HepG2 (cell line): ENCODE data around the gene FAM117B. TPM values are rescaled to one million over a fixed set of nuclear protein-coding genes. Genes with fewer than 3 reads are reported as not detected.

ENCODE experiments used
- ATAC-seq: fragments of 200-7000 bp; cut with Tn5 transposase; 3 replicates; pipeline ENCODE4 v1.9.1; 2020; ENCODE audit warnings: mild to moderate bottlenecking, moderate library complexity
- BruUV-seq: library from RNA; stranded (reverse); fragments of 400-500 nt; replicated peaks from 2 replicates; lab custom pipeline; 2021; lab: Mats Ljungman, UMichigan
- CTCF ChIA-PET: fragments of 300-600 bp; formaldehyde crosslinking; extraction: SDS; loops from one replicate; lab custom pipeline; 2021; ENCODE audit warnings: low total read pairs, inconsistent platforms, low intra/inter-chr PET ratio; lab: Yijun Ruan, JAX
- POLR2A ChIA-PET: fragments of 350-600 bp; sonication (Branson Sonifier 250); formaldehyde crosslinking; loops from one replicate; lab custom pipeline; 2020; ENCODE audit warnings: antibody characterized with exemption, inconsistent platforms; lab: Yijun Ruan, JAX
- DNase-seq: peaks from one replicate; pipeline ENCODE4 v3.0.0-alpha.2; 2015; ENCODE audit warnings: low spot score
- FAIRE-seq: peaks from 3 replicates; lab custom pipeline; 2011; peaks lifted over from hg19 to GRCh38; lab: Jason Lieb, UNC
- H2AFZ ChIP-seq: one replicate; pipeline ENCODE4 v1.6.1; 2011; ENCODE audit warnings: low read length, inconsistent platforms
- H3K27ac ChIP-seq: fragments of 300-600 bp; 3 replicates; pipeline ENCODE4 v1.8.0; 2011; ENCODE audit warnings: mixed run types, mild to moderate bottlenecking, mixed read lengths, low read length, inconsistent platforms; ENCODE audit not compliant: insufficient read depth; ENCODE audit errors: extremely low read length
- H3K27me3 ChIP-seq, 2 experiments: fragments of 200-600 bp in 1 of 2; 2 replicates in 1 of 2; 3 replicates in 1 of 2; pipeline versions ENCODE4 v1.6.0 to v1.8.0; 2011; ENCODE audit warnings: low read length in 2 of 2, mild to moderate bottlenecking in 2 of 2, moderate library complexity in 2 of 2, inconsistent platforms in 1 of 2; ENCODE audit not compliant: insufficient read depth in 2 of 2, control insufficient read depth in 1 of 2
- H3K36me3 ChIP-seq, 2 experiments: fragments of 200-600 bp in 1 of 2; replicated peaks in 1 of 2; 2 replicates in 1 of 2; 3 replicates in 1 of 2; pipeline versions ENCODE4 v1.5.1 to v1.8.0; 2011; ENCODE audit warnings: low read length in 2 of 2, inconsistent platforms in 1 of 2; ENCODE audit not compliant: insufficient read depth in 2 of 2, control insufficient read depth in 1 of 2
- H3K4me1 ChIP-seq: 2 replicates; pipeline ENCODE4 v1.5.1; 2012; ENCODE audit warnings: low read length, inconsistent platforms; ENCODE audit not compliant: insufficient read depth
- H3K4me2 ChIP-seq: 2 replicates; pipeline ENCODE4 v1.6.0; 2011; ENCODE audit warnings: low read depth, low read length, inconsistent platforms
- H3K4me3 ChIP-seq, 3 experiments: fragments of 200-600 bp in 1 of 3; sonication (generic), shearing (Covaris generic) in 1 of 3; replicated peaks in 1 of 3; 2 replicates each; pipeline ENCODE4 v1.5.1; 2011 to 2016; ENCODE audit warnings: low read length in 3 of 3, inconsistent platforms in 2 of 3, low read depth in 2 of 3, mild to moderate bottlenecking in 2 of 3, control low read depth in 1 of 3, mixed read lengths in 1 of 3; ENCODE audit not compliant: insufficient read depth in 1 of 3
- H3K79me2 ChIP-seq: one replicate; pipeline ENCODE4 v1.6.1; 2011; ENCODE audit warnings: low read length, inconsistent platforms; ENCODE audit not compliant: insufficient read depth
- H3K9ac ChIP-seq: 2 replicates; pipeline ENCODE4 v1.6.0; 2011; ENCODE audit warnings: mild to moderate bottlenecking, low read depth, low read length, inconsistent platforms; ENCODE audit not compliant: insufficient read depth
- H3K9me3 ChIP-seq: 2 replicates; pipeline ENCODE4 v1.5.1; 2012; ENCODE audit warnings: mild to moderate bottlenecking, low read length
- H4K20me1 ChIP-seq: 2 replicates; pipeline ENCODE4 v1.6.0; 2011; ENCODE audit warnings: inconsistent platforms, mild to moderate bottlenecking, low read length, moderate library complexity; ENCODE audit not compliant: insufficient read depth
- GABPB1 ChIP-seq: IDR thresholded peaks from 2 replicates; pipeline ENCODE4 v1.6.1; 2016; ENCODE audit warnings: mild to moderate bottlenecking, missing genetic modification reagents, moderate library complexity, missing compliant biosample characterization
- YEATS4 ChIP-seq: sonication (generic); formaldehyde crosslinking; IDR thresholded peaks from 2 replicates; pipeline ENCODE4 v1.4.0; 2020; ENCODE audit warnings: missing genetic modification reagents, borderline replicate concordance
- WGBS: methylation state at CpG from one replicate; pipeline ENCODE4 v1.1.6; 2017; ENCODE audit warnings: low lambda C conversion rate; 5-methylcytosine and 5-hydroxymethylcytosine counted together
- in situ Hi-C: cut with HindIII; loops from 2 replicates; pipeline ENCODE4 v1.10.0; 2017; ENCODE audit warnings: low pct_unique_long_range_greater_than_20kb; ENCODE audit not compliant: extremely low pct_ligation_motif_present
- intact Hi-C: fragments of 100-400 bp; cut with micrococcal nuclease; formaldehyde crosslinking; loops from one replicate; pipeline ENCODE4 v1.10.0; 2022; ENCODE audit not compliant: unreplicated experiment
- polyA plus RNA-seq, 8 experiments: library from polyadenylated mRNA; depleted of rRNA in 3 of 8; stranded (reverse) in 7 of 8; unstranded in 1 of 8; fragments of >200 nt; fragmentation: Illumina TruSeq in 4 of 8; extraction: Trizol in 4 of 8; gene quantifications; 2 replicates each; pipeline versions ENCODE4 v1.2.1 to v1.2.3, GENCODE V29; 2011 to 2016; ENCODE audit warnings: low read depth in 4 of 8, missing spikeins in 1 of 8, mixed read lengths in 1 of 8; ENCODE audit not compliant: insufficient read depth in 1 of 8
- total RNA-seq, 5 experiments: library from RNA; depleted of rRNA; stranded (reverse); fragments of >200 nt; fragmentation: Illumina TruSeq; extraction: Trizol; gene quantifications; 2 replicates each; pipeline ENCODE4 v1.2.3, GENCODE V29; 2016; ENCODE audit warnings: low read depth in 1 of 5
- TF ChIP-seq, protein P1 (sequence below): sonication (generic); formaldehyde crosslinking; IDR thresholded peaks from 2 replicates; pipeline ENCODE4 v1.9.0; 2021; ENCODE audit warnings: missing genetic modification reagents, borderline replicate concordance
- TF ChIP-seq, protein P2 (sequence below): sonication (generic); formaldehyde crosslinking; conservative IDR thresholded peaks from 2 replicates; pipeline ENCODE4 v1.4.0; 2020; ENCODE audit warnings: missing genetic modification reagents

Gene FAM117B
- total and polyA plus RNA-seq, 2 of the 13 experiments (the other 11 are each of a cell fraction or from before 2014, with no cell fraction given) = 5.8 to 11.0 TPM

DNA sequence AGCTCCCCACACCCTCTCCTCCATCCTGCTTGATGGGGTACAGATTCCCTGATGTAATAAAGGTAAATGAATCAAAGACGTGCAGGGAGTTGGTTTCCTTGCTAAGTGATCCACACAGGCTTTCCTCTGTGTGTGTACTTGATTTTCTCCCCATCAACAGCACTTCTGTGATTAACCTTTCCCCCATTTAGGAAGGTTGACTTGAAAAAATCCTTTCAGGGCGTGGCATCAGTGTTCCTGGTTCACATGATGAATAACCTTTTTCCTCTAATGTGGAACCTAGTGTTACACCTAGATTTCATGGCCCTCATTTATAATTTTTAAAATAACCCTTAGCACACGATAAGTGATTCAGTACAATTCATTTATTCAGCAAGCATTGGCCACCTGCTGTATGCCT, 121.8 kb downstream of the FAM117B start:
- TF ChIP-seq, protein P1, sequence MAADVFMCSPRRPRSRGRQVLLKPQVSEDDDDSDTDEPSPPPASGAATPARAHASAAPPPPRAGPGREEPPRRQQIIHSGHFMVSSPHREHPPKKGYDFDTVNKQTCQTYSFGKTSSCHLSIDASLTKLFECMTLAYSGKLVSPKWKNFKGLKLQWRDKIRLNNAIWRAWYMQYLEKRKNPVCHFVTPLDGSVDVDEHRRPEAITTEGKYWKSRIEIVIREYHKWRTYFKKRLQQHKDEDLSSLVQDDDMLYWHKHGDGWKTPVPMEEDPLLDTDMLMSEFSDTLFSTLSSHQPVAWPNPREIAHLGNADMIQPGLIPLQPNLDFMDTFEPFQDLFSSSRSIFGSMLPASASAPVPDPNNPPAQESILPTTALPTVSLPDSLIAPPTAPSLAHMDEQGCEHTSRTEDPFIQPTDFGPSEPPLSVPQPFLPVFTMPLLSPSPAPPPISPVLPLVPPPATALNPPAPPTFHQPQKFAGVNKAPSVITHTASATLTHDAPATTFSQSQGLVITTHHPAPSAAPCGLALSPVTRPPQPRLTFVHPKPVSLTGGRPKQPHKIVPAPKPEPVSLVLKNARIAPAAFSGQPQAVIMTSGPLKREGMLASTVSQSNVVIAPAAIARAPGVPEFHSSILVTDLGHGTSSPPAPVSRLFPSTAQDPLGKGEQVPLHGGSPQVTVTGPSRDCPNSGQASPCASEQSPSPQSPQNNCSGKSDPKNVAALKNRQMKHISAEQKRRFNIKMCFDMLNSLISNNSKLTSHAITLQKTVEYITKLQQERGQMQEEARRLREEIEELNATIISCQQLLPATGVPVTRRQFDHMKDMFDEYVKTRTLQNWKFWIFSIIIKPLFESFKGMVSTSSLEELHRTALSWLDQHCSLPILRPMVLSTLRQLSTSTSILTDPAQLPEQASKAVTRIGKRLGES = no peak
- TF ChIP-seq GABPB1 (CRISPR knock-in tag) (no peak), YEATS4 (CRISPR knock-in tag) (no peak)
- TF ChIP-seq, protein P2, sequence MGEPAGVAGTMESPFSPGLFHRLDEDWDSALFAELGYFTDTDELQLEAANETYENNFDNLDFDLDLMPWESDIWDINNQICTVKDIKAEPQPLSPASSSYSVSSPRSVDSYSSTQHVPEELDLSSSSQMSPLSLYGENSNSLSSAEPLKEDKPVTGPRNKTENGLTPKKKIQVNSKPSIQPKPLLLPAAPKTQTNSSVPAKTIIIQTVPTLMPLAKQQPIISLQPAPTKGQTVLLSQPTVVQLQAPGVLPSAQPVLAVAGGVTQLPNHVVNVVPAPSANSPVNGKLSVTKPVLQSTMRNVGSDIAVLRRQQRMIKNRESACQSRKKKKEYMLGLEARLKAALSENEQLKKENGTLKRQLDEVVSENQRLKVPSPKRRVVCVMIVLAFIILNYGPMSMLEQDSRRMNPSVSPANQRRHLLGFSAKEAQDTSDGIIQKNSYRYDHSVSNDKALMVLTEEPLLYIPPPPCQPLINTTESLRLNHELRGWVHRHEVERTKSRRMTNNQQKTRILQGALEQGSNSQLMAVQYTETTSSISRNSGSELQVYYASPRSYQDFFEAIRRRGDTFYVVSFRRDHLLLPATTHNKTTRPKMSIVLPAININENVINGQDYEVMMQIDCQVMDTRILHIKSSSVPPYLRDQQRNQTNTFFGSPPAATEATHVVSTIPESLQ = no peak
- TF ChIP-seq, all 625 proteins: peak for 0
- H3K9me3 ChIP-seq = no peaks in the 10 kb centered on the region
- no peaks in the 10 kb centered on the region for H4K20me1 ChIP-seq
- H3K27me3 ChIP-seq = no peaks in the 10 kb centered on the region
- BruUV-seq = no TSS peak
- H2AFZ ChIP-seq = no peak overlapping the region
- no peak overlapping the region for H3K27ac ChIP-seq
- H3K4me1 ChIP-seq = no peaks in the 10 kb centered on the region
- no peak for ATAC-seq
- in situ Hi-C loops = no loop called here
- peaks cover 15 to 62% of the 10 kb centered on the region in 2 experiments for H3K36me3 ChIP-seq
- no peak for FAIRE-seq
- ChIA-PET POLR2A (no interaction called here), CTCF (no interaction called here)
- 97% methylated on average over 3 of the region's 3 CpGs for WGBS
- intact Hi-C loops = no loop called here
- no peak overlapping the region for H3K4me2 ChIP-seq
- no peak overlapping the region for H3K9ac ChIP-seq
- no peak for DNase-seq
- no peaks in the 10 kb centered on the region for H3K79me2 ChIP-seq
- H3K4me3 ChIP-seq = no peak overlapping the region
